ENCODE results near the gene PRDM15. TPM values are rescaled to one million over a fixed set of nuclear protein-coding genes. Genes with fewer than 3 reads are reported as not detected.

PRDM15 gene
- total RNA-seq, 2 experiments from 2014 or later = 19.7 to 30.2 TPM

DNA sequence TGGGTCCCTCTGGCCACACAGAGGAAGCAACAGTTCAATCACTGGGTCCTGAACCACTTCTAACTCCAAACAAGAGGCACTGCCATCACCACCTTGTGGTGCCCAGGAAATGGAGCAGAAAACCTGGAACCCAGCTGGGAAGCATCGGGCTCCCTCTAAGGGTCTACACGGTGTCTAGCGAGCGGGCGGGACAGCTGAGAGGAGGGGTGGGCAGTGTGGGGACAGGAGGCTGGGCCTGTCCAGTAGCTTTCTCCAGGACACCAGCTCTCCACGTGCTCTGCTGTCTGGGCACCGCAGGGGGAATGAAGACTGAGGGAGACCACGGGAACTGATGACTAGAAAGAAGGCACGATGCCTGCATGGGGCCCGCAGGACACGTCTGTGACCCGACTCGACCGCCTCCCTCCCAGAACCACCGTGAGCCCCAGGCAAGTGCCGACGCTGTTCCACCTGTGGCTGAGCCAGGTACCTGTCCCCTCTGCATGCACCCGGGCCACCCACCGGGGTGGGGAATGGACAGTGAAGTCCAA lies 5.4 kb upstream of the PRDM15 start:
- Histone ChIP-seq H3K4me2 (ENCODE audit: low read length) (no peak overlapping the region), H2AFZ (ENCODE audit: low read length) (no peak overlapping the region), H3K4me1 (ENCODE audit: insufficient read depth, low read length, poor library complexity, severe bottlenecking) (peaks cover 25% of the 10 kb centered on the region), H3K4me3 (ENCODE audit: low read depth, low read length, poor library complexity, severe bottlenecking) (no peak overlapping the region), H3K79me2 (ENCODE audit: insufficient read depth, low read depth, low read length) (peaks cover 4% of the 10 kb centered on the region; the same call in 1 of the 2 replicates), H4K20me1 (ENCODE audit: insufficient read depth, low read length) (no peaks in the 10 kb centered on the region), H3K27ac (ENCODE audit: low read depth, low read length, poor library complexity, severe bottlenecking) (no peak overlapping the region), H3K9me3 (ENCODE audit: low read length) (no peaks in the 10 kb centered on the region), H3K36me3 (ENCODE audit: insufficient read depth, low read length) (no peaks in the 10 kb centered on the region), H3K9me2 (ENCODE audit: insufficient read depth, low read length) (no peaks in the 10 kb centered on the region)
- CTCF ChIA-PET (ENCODE audit: unreplicated experiment) = interaction anchor here (1.2 kb wide), 1 partner anchor 234 kb away, joined by 3 read pairs; no protein-coding TSS in a partner anchor
- TF ChIP-seq EZH2phosphoT487 (IDR thresholded peaks at IDR 0.05; ENCODE audit: borderline replicate concordance, low read depth, low read length) = no peak
- TF ChIP-seq, protein P1, sequence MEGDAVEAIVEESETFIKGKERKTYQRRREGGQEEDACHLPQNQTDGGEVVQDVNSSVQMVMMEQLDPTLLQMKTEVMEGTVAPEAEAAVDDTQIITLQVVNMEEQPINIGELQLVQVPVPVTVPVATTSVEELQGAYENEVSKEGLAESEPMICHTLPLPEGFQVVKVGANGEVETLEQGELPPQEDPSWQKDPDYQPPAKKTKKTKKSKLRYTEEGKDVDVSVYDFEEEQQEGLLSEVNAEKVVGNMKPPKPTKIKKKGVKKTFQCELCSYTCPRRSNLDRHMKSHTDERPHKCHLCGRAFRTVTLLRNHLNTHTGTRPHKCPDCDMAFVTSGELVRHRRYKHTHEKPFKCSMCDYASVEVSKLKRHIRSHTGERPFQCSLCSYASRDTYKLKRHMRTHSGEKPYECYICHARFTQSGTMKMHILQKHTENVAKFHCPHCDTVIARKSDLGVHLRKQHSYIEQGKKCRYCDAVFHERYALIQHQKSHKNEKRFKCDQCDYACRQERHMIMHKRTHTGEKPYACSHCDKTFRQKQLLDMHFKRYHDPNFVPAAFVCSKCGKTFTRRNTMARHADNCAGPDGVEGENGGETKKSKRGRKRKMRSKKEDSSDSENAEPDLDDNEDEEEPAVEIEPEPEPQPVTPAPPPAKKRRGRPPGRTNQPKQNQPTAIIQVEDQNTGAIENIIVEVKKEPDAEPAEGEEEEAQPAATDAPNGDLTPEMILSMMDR (conservative IDR thresholded peaks at IDR 0.05; ENCODE audit: low read length) = no peak
- POLR2A ChIA-PET = interaction anchor here (0.7 to 1.1 kb wide), 2 partner anchors 13 to 25 kb away, joined by 3 to 4 read pairs; no protein-coding TSS in a partner anchor
- intact Hi-C loops (cut with micrococcal nuclease; ENCODE audit: unreplicated experiment) = no loop called here
- BruUV-seq (replicated peaks) = no TSS peak
- no peak for DNase-seq (ENCODE audit: low spot score)

DNA sequence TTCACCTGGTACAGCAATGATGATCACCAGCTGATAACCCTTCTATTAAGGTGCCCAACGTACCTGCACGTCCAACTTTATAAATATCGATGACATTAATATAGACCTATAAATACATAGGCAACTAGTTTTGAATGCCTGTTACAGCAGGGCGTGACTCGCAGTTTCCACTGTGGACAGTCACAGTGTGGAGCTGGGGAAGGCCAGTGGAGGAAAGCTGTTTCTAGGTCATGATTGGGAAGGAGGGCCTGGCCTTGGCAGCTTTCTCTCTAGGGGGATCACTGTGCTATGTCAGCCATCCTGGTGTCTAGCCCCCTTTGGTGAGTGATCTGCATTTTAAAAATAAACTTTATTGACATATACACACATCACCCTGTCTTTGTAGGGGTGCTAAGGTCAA lies 4.4 kb upstream of the PRDM15 start:
- H3K36me3 ChIP-seq (ENCODE audit: insufficient read depth, low read length) = no peaks in the 10 kb centered on the region
- H3K4me3 ChIP-seq (ENCODE audit: low read depth, low read length, poor library complexity, severe bottlenecking) = no peak overlapping the region
- DNase-seq (ENCODE audit: low spot score) = no peak
- H3K27ac ChIP-seq (ENCODE audit: low read depth, low read length, poor library complexity, severe bottlenecking) = no peak overlapping the region
- H3K4me1 ChIP-seq (ENCODE audit: insufficient read depth, low read length, poor library complexity, severe bottlenecking) = peaks cover 25% of the 10 kb centered on the region
- peaks cover 4% of the 10 kb centered on the region; the same call in 1 of the 2 replicates for H3K79me2 ChIP-seq (ENCODE audit: insufficient read depth, low read depth, low read length)
- TF ChIP-seq EZH2phosphoT487 (IDR thresholded peaks at IDR 0.05; ENCODE audit: borderline replicate concordance, low read depth, low read length) = no peak
- TF ChIP-seq, protein P1 (conservative IDR thresholded peaks at IDR 0.05; ENCODE audit: low read length) = no peak
- H3K4me2 ChIP-seq (ENCODE audit: low read length) = no peak overlapping the region
- BruUV-seq (replicated peaks) = no TSS peak
- ChIA-PET POLR2A (interaction anchor here (0.6 kb wide), 1 partner anchor 98 kb away, joined by 3 read pairs; no protein-coding TSS in a partner anchor), CTCF (ENCODE audit: unreplicated experiment) (interaction anchor here (1.2 kb wide), 1 partner anchor 235 kb away, joined by 3 read pairs; no protein-coding TSS in a partner anchor)
- H2AFZ ChIP-seq (ENCODE audit: low read length) = no peak overlapping the region
- H3K9me2 ChIP-seq (ENCODE audit: insufficient read depth, low read length) = no peaks in the 10 kb centered on the region
- no peaks in the 10 kb centered on the region for H3K9me3 ChIP-seq (ENCODE audit: low read length)
- no peaks in the 10 kb centered on the region for H4K20me1 ChIP-seq (ENCODE audit: insufficient read depth, low read length)
- intact Hi-C loops (cut with micrococcal nuclease; ENCODE audit: unreplicated experiment) = no loop called here

DNA sequence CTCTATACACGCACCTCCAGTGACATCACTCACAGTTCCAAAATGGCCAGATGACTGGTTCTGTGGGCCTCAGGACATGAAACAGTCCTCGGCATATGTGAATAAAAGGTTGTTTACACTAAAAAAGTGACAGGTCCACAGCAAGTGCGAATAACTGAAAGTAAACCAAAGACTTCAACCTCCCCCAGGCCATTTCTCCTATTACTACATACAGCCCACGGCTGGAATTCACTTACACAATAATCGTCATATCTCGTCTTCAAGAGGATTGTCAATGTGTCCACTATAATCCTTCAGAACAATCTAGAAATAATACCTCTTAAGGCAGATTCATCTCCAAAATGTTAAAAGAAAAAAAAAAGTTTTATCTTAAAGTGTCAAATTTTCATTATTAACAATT lies 1.9 kb upstream of the PRDM15 start:
- CTCF ChIA-PET (ENCODE audit: unreplicated experiment) = no interaction called here
- intact Hi-C loops (cut with micrococcal nuclease; ENCODE audit: unreplicated experiment) = loop anchor here (2.0 kb wide), 1 partner anchor 46 kb away; no protein-coding TSS in a partner anchor
- Histone ChIP-seq H4K20me1 (ENCODE audit: insufficient read depth, low read length) (no peaks in the 10 kb centered on the region), H3K9me3 (ENCODE audit: low read length) (no peaks in the 10 kb centered on the region), H2AFZ (ENCODE audit: low read length) (no peak overlapping the region), H3K27ac (ENCODE audit: low read depth, low read length, poor library complexity, severe bottlenecking) (no peak overlapping the region), H3K4me2 (ENCODE audit: low read length) (no peak overlapping the region), H3K36me3 (ENCODE audit: insufficient read depth, low read length) (no peaks in the 10 kb centered on the region), H3K4me3 (ENCODE audit: low read depth, low read length, poor library complexity, severe bottlenecking) (no peak overlapping the region), H3K9me2 (ENCODE audit: insufficient read depth, low read length) (no peaks in the 10 kb centered on the region), H3K4me1 (ENCODE audit: insufficient read depth, low read length, poor library complexity, severe bottlenecking) (peaks cover 41% of the 10 kb centered on the region), H3K79me2 (ENCODE audit: insufficient read depth, low read depth, low read length) (peaks cover 19% of the 10 kb centered on the region; the same call in 1 of the 2 replicates)
- no peak for TF ChIP-seq EZH2phosphoT487 (IDR thresholded peaks at IDR 0.05; ENCODE audit: borderline replicate concordance, low read depth, low read length)
- TF ChIP-seq, protein P1 (conservative IDR thresholded peaks at IDR 0.05; ENCODE audit: low read length) = no peak
- BruUV-seq (replicated peaks) = no TSS peak
- POLR2A ChIA-PET = no interaction called here
- DNase-seq (ENCODE audit: low spot score) = no peak
